ENCODE data around the gene CETN1.

Gene CETN1

DNA sequence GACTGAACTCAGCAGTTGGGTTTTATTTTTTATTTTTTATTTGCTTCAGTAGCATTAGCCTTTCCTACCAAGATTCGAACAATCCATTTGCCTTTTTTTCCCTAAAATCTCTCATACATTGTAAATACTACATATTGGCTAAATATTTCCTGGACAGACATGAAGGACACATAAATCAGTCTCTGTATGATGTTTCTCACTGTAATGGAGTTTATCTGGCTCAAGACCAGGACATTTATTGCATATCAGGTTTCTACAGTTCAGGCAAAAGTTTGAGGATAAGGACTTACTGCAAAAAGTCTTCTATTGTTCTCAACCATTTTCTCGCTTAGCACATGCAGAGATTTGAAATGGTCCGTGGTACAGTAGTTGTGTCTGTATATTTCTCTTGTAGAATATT is 19.9 kb downstream of the CETN1 start:
- no peak overlapping the region for H3K4me3 ChIP-seq (ENCODE audit: insufficient read depth, low read depth, low read length, poor library complexity, severe bottlenecking)
- no peaks in the 10 kb centered on the region for H3K9me3 ChIP-seq (ENCODE audit: control insufficient read depth, low read length)
- H3K4me1 ChIP-seq (ENCODE audit: control insufficient read depth, insufficient read depth, low read length, poor library complexity, severe bottlenecking): no peaks in the 10 kb centered on the region
- no peaks in the 10 kb centered on the region for H3K36me3 ChIP-seq (ENCODE audit: control insufficient read depth, insufficient read depth, low read length)
- no peaks in the 10 kb centered on the region for H3K27me3 ChIP-seq (replicated peaks; ENCODE audit: control insufficient read depth, insufficient read depth, low read length, poor library complexity, severe bottlenecking)
- no peak overlapping the region for H3K27ac ChIP-seq (ENCODE audit: insufficient read depth, low read length, poor library complexity, severe bottlenecking)
- DNase-seq: no peak

DNA sequence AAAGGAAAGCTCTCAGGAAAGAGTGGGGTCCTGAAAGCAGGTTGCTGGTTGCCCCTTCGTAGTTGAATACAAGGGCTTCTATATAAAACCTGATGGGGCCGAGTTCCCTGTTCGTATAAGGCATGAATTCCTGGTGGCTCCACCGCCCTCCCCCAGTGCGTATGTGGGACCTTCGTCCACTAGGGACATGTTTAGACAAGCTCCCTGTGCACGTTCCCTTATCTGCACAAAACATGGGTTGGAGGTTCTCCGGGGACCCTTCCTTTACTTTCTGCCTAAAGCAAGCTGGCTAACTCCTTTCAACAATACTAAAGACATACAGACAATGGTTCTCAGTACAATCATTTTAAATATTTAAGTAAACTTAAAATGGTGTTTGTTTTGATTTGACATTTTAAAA is 24.6 kb downstream of the CETN1 start:
- no peak overlapping the region for H3K4me3 ChIP-seq (ENCODE audit: insufficient read depth, low read depth, low read length, poor library complexity, severe bottlenecking)
- no peak for DNase-seq
- H3K27ac ChIP-seq (ENCODE audit: insufficient read depth, low read length, poor library complexity, severe bottlenecking): no peak overlapping the region
- H3K4me1 ChIP-seq (ENCODE audit: control insufficient read depth, insufficient read depth, low read length, poor library complexity, severe bottlenecking): no peaks in the 10 kb centered on the region
- no peaks in the 10 kb centered on the region for H3K9me3 ChIP-seq (ENCODE audit: control insufficient read depth, low read length)
- H3K36me3 ChIP-seq (ENCODE audit: control insufficient read depth, insufficient read depth, low read length): no peaks in the 10 kb centered on the region
- no peaks in the 10 kb centered on the region for H3K27me3 ChIP-seq (replicated peaks; ENCODE audit: control insufficient read depth, insufficient read depth, low read length, poor library complexity, severe bottlenecking)

- H3K36me3 ChIP-seq (ENCODE audit: control insufficient read depth, insufficient read depth, low read length): no peaks in the 10 kb centered on the region
- no peak overlapping the region for H3K27ac ChIP-seq (ENCODE audit: insufficient read depth, low read length, poor library complexity, severe bottlenecking)
- H3K4me1 ChIP-seq (ENCODE audit: control insufficient read depth, insufficient read depth, low read length, poor library complexity, severe bottlenecking): no peaks in the 10 kb centered on the region
- no peak for DNase-seq
- H3K9me3 ChIP-seq (ENCODE audit: control insufficient read depth, low read length): no peaks in the 10 kb centered on the region
- H3K27me3 ChIP-seq (replicated peaks; ENCODE audit: control insufficient read depth, insufficient read depth, low read length, poor library complexity, severe bottlenecking): no peaks in the 10 kb centered on the region
- no peak overlapping the region for H3K4me3 ChIP-seq (ENCODE audit: insufficient read depth, low read depth, low read length, poor library complexity, severe bottlenecking)
Observed at GRCh38 chr18:607930-608329, 27.8 kb downstream of the CETN1 start.

- no peak overlapping the region for H3K27ac ChIP-seq (ENCODE audit: insufficient read depth, low read length, poor library complexity, severe bottlenecking)
Observed at GRCh38 chr18:610214-610928, 30.2 kb downstream of the CETN1 start.

DNA sequence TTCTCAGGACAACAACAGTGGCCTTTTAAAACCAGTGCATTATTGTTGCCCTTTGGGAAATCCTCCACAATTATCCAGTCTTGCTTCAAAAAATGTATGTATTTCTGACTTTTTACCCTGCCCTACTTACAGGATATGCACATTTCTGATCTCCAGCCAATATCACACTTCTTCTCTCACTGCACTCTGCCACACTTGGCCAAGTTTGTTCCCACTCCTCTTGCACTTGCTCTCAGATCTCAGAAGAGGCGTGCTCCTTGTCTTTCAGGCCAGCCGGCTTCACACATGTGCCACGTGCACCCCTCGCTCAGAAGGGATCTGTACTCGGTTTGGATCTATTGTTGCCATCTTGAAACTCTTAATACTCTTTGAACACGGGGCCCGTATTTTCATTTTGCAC is 32.0 kb downstream of the CETN1 start:
- H3K4me1 ChIP-seq (ENCODE audit: control insufficient read depth, insufficient read depth, low read length, poor library complexity, severe bottlenecking): no peaks in the 10 kb centered on the region
- no peak for DNase-seq
- H3K27ac ChIP-seq (ENCODE audit: insufficient read depth, low read length, poor library complexity, severe bottlenecking): no peak overlapping the region
- no peaks in the 10 kb centered on the region for H3K36me3 ChIP-seq (ENCODE audit: control insufficient read depth, insufficient read depth, low read length)
- H3K4me3 ChIP-seq (ENCODE audit: insufficient read depth, low read depth, low read length, poor library complexity, severe bottlenecking): no peak overlapping the region
- no peaks in the 10 kb centered on the region for H3K9me3 ChIP-seq (ENCODE audit: control insufficient read depth, low read length)
- no peaks in the 10 kb centered on the region for H3K27me3 ChIP-seq (replicated peaks; ENCODE audit: control insufficient read depth, insufficient read depth, low read length, poor library complexity, severe bottlenecking)

More at GRCh38 chr18:610214-610928, 30.2 kb downstream of the CETN1 start:
- Histone ChIP-seq H3K4me3 (ENCODE audit: insufficient read depth, low read depth, low read length, poor library complexity, severe bottlenecking) (no peak overlapping the region), H3K9me3 (ENCODE audit: control insufficient read depth, low read length) (no peaks in the 10 kb centered on the region), H3K4me1 (ENCODE audit: control insufficient read depth, insufficient read depth, low read length, poor library complexity, severe bottlenecking) (no peaks in the 10 kb centered on the region), H3K36me3 (ENCODE audit: control insufficient read depth, insufficient read depth, low read length) (no peaks in the 10 kb centered on the region), H3K27me3 (replicated peaks; ENCODE audit: control insufficient read depth, insufficient read depth, low read length, poor library complexity, severe bottlenecking) (no peaks in the 10 kb centered on the region)
- DNase-seq: no peak

DNA sequence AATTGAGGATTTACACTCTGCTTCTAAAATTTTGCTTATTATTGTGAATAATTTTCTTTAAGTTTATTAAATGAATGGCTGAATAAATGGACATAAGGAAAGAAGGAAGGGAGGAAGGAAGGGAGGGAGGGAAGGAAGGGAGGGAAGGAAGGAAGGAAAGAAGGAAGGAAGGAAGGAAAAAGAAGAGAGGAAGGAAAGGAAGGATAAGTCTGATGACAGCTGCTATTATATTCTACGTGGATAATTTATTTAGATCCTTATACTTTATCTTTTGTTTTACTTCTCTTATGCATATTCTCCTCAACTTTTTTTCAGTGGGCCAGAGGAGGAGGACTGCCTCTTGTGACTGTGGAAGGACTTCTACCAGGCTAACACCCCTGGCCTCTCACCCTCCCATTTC is 34.0 kb downstream of the CETN1 start:
- Histone ChIP-seq H3K27ac (ENCODE audit: insufficient read depth, low read length, poor library complexity, severe bottlenecking) (no peak overlapping the region), H3K4me3 (ENCODE audit: insufficient read depth, low read depth, low read length, poor library complexity, severe bottlenecking) (no peak overlapping the region), H3K36me3 (ENCODE audit: control insufficient read depth, insufficient read depth, low read length) (no peaks in the 10 kb centered on the region), H3K9me3 (ENCODE audit: control insufficient read depth, low read length) (no peaks in the 10 kb centered on the region), H3K4me1 (ENCODE audit: control insufficient read depth, insufficient read depth, low read length, poor library complexity, severe bottlenecking) (no peaks in the 10 kb centered on the region), H3K27me3 (replicated peaks; ENCODE audit: control insufficient read depth, insufficient read depth, low read length, poor library complexity, severe bottlenecking) (no peaks in the 10 kb centered on the region)
- no peak for DNase-seq

GRCh38 chr18:615092-615521 is 34.9 kb downstream of the CETN1 start:
- no peak overlapping the region for H3K27ac ChIP-seq (ENCODE audit: insufficient read depth, low read length, poor library complexity, severe bottlenecking)

DNA sequence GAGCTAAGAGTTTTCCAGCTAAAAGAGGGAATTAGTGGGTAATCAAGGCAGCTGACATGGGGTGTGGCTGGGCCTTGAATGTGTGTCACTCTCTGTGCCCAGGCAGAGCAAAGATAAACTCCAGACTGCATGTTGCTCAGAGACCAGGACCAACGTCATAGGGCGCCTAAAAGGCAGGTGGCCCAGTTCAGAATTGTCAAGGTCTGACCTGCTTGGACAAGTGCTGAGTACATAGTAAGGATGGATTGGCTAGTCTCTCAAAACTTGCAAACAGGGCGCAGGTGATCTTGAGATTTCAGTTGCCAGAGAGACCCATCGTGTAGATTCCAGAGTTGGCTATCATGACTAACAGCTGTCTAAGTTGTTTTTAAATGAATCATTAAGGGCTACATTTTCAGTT is 35.6 kb downstream of the CETN1 start:
- Histone ChIP-seq H3K27ac (ENCODE audit: insufficient read depth, low read length, poor library complexity, severe bottlenecking) (no peak overlapping the region), H3K9me3 (ENCODE audit: control insufficient read depth, low read length) (no peaks in the 10 kb centered on the region), H3K4me3 (ENCODE audit: insufficient read depth, low read depth, low read length, poor library complexity, severe bottlenecking) (no peak overlapping the region), H3K4me1 (ENCODE audit: control insufficient read depth, insufficient read depth, low read length, poor library complexity, severe bottlenecking) (no peaks in the 10 kb centered on the region), H3K27me3 (replicated peaks; ENCODE audit: control insufficient read depth, insufficient read depth, low read length, poor library complexity, severe bottlenecking) (no peaks in the 10 kb centered on the region), H3K36me3 (ENCODE audit: control insufficient read depth, insufficient read depth, low read length) (no peaks in the 10 kb centered on the region)
- DNase-seq: no peak

More at GRCh38 chr18:615092-615521, 34.9 kb downstream of the CETN1 start:
- no peaks in the 10 kb centered on the region for H3K27me3 ChIP-seq (replicated peaks; ENCODE audit: control insufficient read depth, insufficient read depth, low read length, poor library complexity, severe bottlenecking)
- no peak for DNase-seq
- H3K4me3 ChIP-seq (ENCODE audit: insufficient read depth, low read depth, low read length, poor library complexity, severe bottlenecking): no peak overlapping the region
- H3K9me3 ChIP-seq (ENCODE audit: control insufficient read depth, low read length): no peaks in the 10 kb centered on the region
- no peaks in the 10 kb centered on the region for H3K4me1 ChIP-seq (ENCODE audit: control insufficient read depth, insufficient read depth, low read length, poor library complexity, severe bottlenecking)
- H3K36me3 ChIP-seq (ENCODE audit: control insufficient read depth, insufficient read depth, low read length): no peaks in the 10 kb centered on the region

DNA sequence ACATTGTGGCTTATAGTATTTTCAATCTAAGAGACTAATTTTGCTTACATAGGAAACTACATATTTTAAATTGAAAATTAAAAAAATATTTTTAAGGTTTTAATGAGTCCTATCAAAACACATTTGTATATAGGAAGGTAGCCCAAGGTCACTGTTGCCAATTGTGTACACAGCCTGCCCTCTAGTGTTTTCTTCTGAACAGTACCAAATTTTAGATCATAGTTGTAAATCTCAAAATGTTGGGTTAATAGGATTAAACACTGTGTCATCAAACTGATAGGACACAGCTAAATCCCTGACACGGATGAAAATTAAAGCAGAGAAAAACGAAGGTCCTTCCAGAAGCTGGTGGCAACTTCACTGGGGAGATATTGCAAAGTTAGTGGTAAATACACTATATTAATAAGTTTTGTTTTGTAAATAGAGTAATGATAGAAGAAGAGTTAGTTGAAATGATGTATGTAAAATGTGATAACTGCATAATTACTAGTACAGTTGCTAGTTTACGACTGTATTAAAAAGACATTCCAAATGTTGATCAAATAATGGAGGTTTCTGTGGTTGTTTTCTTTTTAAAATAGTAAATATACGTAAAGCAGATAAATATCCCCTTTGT is 36.3 kb downstream of the CETN1 start:
- Histone ChIP-seq H3K27me3 (replicated peaks; ENCODE audit: control insufficient read depth, insufficient read depth, low read length, poor library complexity, severe bottlenecking) (no peaks in the 10 kb centered on the region), H3K4me1 (ENCODE audit: control insufficient read depth, insufficient read depth, low read length, poor library complexity, severe bottlenecking) (no peaks in the 10 kb centered on the region), H3K36me3 (ENCODE audit: control insufficient read depth, insufficient read depth, low read length) (no peaks in the 10 kb centered on the region), H3K27ac (ENCODE audit: insufficient read depth, low read length, poor library complexity, severe bottlenecking) (no peak overlapping the region), H3K9me3 (ENCODE audit: control insufficient read depth, low read length) (no peaks in the 10 kb centered on the region), H3K4me3 (ENCODE audit: insufficient read depth, low read depth, low read length, poor library complexity, severe bottlenecking) (no peak overlapping the region)
- no peak for DNase-seq

GRCh38 chr18:617970-618504 is 37.9 kb downstream of the CETN1 start:
- Histone ChIP-seq H3K4me1 (ENCODE audit: control insufficient read depth, insufficient read depth, low read length, poor library complexity, severe bottlenecking) (no peaks in the 10 kb centered on the region), H3K9me3 (ENCODE audit: control insufficient read depth, low read length) (no peaks in the 10 kb centered on the region), H3K27me3 (replicated peaks; ENCODE audit: control insufficient read depth, insufficient read depth, low read length, poor library complexity, severe bottlenecking) (no peaks in the 10 kb centered on the region), H3K4me3 (ENCODE audit: insufficient read depth, low read depth, low read length, poor library complexity, severe bottlenecking) (no peak overlapping the region), H3K36me3 (ENCODE audit: control insufficient read depth, insufficient read depth, low read length) (no peaks in the 10 kb centered on the region), H3K27ac (ENCODE audit: insufficient read depth, low read length, poor library complexity, severe bottlenecking) (no peak overlapping the region)
- no peak for DNase-seq

Measured in effector memory CD4-positive, alpha-beta T cell (primary cell).